ENCODE results near the gene RNF144A.

RNF144A gene

DNA sequence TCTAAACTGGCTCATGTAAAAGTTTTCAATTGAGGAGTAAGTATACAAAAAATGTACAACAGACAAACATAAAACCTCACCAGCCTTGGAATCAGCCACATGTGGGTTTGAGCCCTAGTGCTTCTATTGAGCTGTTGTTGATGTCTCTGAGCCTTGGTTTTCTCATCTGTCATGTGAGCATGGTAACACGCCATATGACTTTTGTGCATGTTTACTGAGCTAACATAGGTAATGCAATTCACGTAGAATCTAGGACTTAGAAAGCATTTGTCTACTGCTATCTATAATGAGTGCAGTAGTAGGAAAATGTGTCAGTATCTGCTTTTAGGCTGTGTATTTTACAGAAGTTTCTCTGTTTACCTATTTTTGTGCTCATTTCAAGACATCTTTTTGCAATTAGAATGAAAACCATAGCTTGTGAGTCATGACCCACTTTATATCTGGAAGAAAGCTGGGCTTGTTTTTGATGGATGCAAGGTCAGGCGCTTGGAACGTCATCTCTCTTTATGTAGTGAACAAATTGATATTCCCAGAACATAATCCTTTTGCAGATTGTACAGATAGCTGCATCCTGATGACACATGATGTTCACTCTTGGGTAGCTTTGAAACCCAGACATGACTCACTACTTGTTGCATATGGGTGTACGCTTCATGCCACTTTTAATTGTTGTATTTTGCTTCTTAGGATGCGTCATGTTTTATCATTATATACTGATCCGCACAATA lies 94.3 kb downstream of the RNF144A start:
- no peak for DNase-seq

DNA sequence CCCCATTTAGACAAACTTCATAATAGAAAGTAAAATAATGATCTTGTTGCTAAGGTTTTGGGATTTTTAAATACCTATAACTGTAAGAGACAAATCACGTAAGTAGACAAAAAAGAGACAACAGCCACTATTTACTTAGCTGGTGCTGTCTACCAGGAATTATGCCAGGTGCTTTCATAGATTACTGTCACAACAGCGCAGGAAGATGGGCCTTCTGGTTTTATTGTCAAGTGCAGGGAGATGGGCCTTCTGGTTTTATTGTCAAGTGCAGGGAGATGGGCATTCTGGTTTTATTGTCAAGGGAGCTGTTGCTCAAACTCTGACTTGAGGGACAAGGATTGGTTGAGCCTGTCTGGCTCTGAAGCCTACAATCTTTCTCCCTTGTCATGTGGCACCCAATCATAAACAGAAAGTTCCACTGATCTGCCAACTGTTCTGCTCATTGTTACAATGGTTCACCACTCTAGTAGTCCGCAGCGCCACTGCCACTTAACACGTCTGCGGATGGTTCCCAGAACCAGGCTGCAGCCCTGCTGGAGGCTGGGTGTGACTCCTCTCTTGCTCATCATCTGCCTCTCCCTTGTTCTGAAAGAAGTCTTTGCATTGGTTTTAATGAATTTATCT lies 95.0 kb downstream of the RNF144A start:
- no peak for DNase-seq

DNA sequence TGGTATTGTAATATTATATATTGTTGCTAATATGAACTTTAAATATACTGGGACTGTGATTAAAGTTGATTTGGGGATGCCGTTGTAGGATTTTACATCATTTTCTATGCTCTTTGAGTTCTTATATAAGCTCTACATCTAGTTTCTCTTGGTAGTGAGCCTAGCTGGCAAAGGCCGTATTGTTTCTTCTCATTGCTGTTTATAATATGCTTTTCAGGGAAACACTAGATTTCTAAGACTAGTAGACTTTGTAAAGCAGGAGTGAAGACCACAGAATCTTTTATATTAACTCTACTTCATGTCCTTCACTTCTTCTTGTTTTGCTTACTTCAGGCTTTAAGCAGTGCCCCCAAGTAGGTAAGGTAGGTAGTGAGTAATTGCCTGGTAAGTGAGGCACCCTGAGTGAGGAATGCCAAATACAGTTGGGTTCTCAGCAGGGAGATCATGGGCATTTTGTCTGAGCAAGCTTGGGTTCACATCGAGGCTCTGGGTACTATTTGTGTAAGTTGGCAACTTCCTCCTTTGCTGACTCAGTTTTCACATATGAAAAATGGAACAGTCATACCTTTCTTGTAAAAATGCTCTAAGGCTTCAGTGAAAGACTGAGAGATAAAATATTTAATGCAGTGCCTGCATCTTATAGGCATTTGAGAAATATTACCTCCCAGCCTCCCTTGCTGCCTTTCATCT lies 96.4 kb downstream of the RNF144A start:
- no peak for DNase-seq

DNA sequence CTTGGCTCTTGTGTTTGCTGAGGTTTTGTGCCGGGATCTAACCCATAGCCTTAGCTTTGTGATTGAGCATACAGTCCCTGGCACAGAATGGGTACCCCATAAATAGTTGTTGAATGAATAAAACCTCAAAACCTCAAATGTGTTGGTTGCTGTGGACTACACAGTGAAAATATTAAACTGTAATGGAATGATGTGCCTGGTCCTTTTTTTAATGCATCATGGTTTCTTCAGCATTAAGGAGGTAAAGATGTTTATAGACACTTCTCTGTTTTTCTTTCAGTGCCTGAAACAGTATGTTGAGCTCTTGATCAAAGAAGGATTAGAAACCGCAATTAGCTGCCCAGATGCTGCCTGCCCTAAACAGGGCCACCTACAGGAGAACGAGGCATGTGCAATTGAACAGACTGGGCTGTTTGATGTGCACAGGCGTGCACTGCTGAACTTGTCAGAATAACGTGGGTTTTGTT lies 97.0 kb downstream of the RNF144A start:
- DNase-seq, result no peak

DNA sequence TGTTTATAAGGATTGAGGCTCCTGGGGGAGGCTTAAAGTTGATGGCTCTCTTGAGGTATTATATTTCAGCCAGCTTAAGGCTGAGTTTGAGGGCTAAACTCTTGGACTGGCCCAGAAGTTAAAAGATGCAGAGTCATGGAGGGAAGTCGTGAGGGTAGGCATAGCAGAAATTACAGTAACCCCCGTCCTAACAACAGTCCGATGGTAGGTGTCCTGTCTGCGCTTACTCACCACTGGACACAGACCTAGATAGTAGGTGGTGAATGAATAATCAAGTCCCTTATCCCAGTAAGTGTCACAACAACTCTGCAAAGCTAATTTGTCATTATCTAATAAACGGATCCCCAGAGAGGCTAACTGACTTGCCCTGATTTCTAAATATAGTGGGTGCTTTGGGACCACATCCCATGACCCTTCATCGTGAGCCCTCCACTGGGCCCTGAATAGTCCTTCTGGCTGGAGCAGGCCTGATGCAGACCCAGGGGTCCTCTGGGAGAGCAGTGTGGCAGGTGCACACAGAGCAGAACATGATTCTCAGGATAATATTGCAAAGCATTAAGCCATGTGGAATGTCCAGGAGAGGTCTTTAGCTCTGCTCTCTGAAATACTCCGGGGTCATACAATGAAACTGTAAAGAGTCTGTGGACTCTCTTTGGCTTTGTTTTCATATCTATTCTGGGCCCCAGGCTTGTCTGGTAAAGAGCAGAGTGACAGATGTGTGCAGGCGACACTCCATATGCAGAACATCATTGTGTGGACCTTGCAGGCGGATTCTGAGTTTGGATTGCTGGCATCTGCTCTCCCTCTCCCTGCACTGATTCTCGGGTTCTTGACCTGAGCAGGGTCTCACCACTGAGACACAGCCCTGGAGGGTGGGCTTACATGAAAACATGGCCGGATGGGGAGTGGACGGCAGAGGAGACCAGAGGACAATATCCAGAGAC lies 98.1 kb downstream of the RNF144A start:
- DNase-seq, result no peak

DNA sequence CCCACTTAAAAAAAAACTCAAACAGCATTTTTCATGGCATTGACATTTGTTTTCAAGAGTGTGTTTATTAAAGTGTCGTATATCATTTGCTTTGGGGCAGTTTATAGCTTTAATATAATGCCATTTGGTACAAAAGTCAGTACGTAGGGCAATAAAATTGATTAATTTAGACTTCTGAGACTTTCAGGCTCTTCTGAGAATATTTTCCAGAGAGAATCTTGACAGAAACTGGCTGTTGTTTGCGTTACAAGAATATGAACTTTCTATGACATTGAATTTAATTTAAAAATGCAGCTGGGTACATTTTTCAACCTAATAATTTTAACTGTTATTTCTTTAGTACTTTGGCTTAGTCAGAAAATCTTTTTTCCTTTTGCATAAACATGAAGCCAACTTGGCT lies 98.9 kb downstream of the RNF144A start:
- DNase-seq, result no peak

DNA sequence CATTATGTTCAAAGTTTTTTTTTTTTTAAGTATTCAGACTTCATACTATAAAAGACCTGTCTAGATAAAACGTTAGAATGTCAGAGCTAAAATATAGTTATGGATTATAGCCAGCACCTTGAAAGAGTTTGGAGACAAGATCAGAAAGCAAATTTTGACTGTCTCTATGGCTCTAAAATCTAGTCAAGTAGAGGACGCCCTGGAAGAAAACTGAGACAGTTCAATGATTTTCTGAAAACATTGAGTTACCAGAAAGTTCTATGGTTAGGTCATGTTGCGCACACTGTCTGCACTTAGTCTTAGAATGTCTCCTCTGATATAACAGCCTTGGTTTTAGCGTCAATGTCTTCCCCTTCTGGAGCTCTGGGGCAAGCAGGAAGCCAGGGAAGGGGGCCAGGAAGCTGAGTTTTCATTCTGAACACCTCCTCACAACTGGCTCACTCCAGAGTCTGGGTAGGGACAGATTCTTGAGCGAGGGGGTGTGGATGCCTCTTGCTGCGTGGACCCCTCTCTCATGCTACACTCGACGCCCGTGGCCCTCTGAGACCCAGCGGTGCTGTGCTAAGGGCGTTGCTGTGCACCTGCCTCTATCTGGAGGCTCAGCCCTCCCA lies 99.5 kb downstream of the RNF144A start:
- no peak for DNase-seq

DNA sequence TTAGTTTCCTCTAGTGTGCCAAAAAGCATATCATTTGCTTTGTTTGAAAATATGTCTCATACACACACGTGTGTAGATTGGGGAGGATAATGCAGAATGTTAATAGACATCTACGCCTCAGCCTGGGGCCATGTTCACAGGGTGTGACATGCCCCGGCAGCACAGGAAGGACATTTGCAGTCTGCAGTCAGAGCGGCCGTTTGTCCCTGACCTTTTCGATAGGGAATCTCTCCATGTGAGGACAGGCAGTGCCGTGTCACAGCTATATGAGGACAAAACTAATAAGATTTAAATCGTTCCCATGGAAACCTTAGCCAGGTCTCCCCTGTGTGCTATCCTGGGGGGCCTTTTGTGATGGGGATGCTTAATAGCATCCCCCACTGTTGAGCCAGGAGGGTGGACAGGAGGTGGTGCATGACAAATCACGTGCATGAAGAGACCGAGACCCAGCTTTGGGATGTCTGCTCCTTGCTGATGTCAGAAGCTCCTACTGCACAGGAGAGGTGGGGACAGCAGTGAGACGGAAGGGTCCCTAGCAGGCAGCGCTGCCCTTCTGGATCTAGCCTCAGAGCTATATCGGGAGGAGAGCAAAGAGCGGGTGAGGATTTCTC lies 100.6 kb downstream of the RNF144A start:
- DNase-seq, result no peak

DNA sequence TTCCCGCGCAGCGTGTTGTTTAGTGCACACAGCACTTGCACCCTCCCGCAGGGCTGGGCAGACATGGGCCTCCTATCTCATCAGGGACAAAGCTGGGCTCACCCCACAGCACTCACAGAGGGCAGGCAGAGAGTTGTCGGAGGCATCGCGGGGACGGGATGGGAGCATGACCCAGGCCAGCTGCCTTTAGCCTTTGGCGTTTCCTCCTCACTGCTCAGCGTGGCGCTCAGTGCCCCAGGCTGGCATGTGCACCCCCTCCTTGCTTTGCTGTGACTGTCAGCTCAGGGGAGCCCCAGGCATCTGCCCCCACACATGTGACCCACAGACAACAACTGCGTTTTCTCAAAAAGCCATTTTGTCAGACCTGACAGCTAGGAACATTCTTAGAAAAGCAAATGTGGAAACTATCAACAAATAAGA lies 101.1 kb downstream of the RNF144A start:
- no peak for DNase-seq

DNA sequence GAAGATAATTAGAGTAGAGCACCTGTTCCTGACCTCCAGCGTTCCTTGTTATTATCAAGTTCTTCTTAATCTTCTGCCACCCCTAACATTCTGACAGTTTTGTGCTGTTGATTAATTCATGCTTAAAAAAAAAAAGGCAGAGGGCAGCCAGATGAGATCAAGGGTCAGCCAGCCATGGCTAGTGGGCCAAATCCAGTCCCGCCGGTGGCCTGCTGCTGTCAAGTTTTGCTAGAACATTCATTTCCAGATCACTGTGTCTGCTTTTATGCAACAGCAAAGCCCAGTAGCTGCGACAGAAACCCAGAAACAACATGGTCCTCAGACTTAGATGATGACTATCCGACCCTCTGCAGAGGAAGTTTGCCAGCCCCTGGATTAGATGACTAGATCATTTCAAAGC lies 101.6 kb downstream of the RNF144A start:
- DNase-seq, result no peak

DNA sequence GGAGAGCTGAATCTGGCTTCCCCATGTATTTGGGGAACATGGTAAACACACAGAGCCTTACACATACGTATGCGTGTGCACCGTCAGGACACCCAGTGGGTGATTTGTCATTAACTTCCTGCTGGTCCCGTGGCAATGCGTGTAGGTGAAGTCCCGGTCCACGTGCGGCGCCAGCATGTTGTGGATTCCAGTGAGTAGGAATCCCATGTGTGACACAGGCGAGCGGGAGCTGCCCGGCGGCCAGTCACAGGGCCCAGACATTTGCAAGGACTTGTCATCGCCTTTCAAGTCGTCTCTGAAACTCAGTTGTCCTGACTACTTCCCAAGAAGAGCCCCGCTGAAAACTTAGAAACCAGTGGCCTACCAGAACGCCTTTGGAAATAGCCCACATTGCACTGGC lies 102.0 kb downstream of the RNF144A start:
- DNase-seq, result no peak

DNA sequence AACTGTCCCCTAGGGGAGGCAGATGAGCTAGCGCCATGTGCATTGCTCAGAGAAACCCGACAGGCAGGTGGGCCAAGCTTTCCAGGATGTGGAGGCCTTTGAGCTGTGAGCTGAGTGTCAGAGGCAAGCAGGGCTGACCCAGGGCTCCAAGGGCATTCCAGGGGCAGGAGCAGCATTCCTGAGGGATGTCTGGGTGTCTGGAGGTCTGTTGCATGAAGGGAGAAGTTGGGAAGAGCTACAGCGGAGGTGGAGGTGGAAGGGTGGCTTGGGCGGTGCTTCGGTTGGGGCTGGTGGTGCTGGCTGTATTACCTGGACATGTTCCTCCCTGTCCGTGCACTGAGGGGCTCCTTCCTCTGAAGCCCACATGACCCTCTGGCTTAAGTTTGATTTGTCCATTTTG lies 102.8 kb downstream of the RNF144A start:
- DNase-seq, result no peak

DNA sequence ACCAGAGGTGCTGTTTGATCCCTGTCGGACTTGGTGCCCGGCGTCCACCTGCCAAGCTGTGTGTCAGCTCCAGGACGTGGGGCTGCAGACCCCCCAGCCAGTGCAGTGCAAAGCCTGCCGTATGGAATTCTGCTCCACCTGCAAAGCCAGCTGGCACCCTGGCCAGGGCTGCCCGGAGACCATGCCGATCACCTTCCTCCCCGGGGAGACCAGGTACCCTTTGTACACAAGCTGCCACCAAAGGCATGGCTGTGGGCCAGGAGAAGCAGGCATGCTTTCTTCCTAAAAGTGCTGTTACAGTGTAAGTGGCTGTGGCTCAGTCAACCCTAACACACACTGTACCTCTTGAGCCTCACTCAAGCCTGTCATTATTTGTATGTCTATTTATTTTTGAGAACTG lies 103.3 kb downstream of the RNF144A start:
- DNase-seq, result no peak

DNA sequence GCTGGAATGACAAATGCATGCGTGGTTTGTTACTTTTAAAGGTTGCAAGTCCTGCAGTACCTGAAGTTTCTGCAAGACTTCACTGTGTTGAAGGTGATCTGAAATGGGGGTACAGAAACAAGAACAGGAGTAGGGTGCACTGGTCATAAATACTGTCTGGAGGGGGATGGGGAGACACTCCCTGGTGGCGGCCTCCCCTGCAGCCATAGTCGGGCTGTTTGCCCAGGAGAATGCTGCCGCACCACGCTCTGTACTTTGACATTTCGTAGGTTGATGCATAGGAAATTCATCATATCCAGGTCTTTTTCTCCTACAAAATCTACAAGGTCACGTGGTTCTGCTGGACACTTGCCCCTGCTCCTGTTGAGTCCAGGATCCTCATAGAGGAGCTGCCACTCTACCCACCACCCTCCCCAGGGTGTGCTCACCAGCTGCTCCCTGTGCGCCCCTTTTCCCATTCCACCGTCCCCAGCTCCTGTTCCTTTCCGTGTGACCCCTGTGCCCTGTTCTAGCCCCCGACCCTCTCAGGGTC lies 103.8 kb downstream of the RNF144A start:
- no peak for DNase-seq

DNA sequence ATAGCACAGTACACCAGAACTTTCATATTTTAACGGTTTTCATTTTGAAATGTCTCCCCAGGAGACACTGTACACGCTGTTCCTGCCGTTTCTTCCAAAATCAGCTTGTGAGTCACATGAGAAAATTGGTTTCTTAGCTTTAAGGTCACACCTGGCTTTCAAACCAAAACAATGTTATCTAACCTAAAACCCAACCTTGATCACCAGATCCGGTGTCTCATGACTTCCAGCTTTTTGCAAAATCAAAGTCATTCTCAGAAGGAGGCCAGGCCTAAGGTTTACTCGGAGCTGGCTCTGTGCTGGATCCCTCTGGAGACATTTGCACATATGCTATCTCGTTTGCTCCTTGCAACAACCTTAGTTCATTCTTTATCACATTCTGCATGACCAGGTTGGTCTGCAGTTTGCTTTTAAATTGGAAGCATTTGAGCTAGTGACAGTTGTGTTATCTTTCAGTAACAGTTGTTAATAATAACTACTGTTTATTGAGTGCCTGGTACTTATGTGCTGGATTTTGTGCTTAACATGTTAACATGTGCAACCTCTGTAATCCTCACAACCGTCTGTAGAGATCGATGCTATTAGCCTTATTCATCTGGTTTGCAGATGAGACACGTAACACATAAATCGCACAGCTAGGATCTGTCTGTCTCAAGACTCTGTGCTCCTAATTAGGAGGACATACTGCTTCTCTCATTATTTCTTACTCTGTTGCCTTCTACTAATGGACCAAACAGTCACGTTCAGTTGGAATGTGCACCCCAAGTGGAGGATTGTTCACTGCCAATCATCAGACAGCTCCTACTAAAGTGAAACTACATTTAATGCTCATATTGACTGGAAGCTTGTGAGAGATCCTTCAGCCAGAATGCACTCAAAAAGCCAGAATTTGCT lies 105.5 kb downstream of the RNF144A start:
- DNase-seq, result no peak

DNA sequence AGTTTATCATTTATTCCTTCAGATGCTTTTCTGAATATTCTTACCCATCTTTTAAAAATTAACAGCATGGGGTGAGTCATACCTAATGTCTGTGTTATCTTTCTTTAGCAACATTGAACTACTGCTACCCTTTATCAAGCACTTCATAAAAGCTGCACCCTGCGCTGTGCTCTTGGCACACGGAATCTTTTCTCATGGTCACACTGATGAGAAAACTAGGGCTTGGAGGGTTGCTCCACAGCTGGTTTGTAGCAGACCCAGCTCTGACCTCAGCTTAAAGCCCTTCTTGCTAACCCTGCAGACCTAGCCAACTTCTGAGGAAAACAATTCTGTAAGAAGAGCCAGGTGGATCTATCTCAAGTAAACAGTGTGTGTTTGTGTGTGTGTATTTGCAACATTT lies 106.3 kb downstream of the RNF144A start:
- no peak for DNase-seq

DNA sequence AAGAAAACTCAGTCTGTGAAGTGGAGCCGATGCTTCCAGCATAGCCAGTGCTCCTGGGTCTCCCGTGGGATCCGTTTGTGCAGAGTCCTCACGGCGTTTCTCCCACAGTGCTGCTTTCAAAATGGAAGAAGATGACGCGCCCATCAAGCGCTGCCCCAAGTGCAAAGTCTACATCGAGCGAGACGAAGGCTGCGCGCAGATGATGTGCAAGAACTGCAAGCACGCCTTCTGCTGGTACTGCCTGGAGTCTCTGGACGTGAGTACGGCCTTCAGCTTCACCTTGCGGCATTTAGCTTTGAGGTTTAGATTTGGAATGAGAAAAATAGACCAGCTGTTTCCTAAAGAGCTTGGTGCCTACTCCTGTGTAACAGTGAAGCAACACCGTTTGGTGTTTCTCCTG lies 107.0 kb downstream of the RNF144A start:
- DNase-seq, result no peak

DNA sequence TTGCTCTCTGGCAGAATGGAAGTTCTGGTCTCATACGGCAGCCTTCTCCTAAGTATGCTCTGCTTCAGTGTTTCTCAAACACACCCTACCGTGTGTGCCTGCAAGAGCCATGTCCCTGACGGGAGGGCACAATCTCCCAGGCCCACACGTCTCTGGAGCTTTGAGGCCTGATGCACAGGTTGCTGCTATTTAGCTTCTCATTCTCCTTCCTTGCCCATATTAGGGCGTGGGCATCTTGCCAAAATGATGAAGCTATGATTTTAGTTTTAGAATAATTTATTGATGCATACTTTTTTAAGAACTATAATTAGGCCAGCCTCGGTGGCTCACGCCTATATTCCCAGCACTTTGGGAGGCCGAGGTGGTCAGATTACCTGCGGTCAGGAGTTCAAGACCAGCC lies 107.9 kb downstream of the RNF144A start:
- DNase-seq, result no peak

DNA sequence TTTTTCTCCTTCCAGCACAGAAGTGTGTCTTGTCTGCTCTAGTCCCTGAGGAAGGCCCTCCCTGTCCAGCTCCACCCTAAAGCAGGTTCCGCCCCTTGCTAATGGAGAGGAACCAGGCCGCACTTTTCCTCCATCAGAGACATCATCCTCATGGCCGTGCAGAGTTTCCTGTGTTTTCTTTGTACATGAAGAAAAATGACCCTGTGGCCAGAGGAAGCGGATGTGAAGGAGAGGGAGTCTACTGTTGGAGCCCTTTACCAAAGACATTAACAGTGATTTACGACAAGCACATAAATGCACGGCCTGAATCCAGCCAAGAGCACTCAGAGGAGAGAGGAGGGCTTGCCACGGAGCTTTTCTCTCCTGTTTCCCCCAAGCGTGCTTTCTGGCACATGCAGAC lies 109.5 kb downstream of the RNF144A start:
- no peak for DNase-seq

DNA sequence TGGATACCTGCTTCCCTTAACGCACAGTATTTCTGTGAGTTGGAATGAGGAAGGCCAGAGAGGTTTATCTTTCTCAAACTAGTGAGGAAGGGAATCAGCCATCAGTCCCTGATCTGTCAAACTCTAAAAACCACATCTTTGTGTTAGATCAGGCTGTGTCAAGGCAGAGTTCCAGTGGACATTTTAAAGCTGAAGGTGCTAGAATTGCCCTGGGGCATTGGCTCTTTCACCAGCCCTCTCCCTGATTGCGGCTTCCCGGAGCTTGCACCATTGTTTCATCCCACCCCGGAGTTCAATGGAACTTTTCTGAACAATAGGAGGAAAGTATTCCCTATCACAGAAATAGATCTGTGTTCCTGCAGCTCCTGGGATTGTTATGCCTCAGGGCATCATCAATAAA lies 110.2 kb downstream of the RNF144A start:
- no peak for DNase-seq

All from NCI-H2227 treated with DMSO at 0.1 percent for 48 hours (cell line).